ENCODE measurements around the gene CLPTM1L. TPM values are rescaled to one million over a fixed set of nuclear protein-coding genes. Genes with fewer than 3 reads are reported as not detected.

CLPTM1L gene
- polyA plus RNA-seq, 1 donor from 2014 or later: 61.6 TPM

DNA sequence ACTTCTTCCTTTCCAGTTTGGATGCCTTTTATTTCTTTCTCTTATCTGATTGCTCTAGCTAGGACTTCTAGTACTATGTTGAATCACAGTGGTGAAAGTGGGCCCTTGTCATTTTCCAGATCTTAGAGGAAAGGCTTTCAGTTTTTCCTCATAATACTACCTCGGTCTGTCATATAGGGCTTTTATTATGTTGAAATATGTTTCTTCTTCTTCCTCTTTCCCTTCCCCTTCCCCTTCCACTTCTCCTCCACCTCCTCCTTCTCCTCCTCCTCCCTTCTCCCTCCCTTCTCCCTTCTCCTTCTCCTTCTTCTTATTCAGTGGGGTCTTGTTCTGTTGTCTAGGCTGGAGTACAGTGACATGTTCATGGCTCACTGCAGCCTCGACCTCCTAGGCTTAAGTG is 40.9 kb downstream of the CLPTM1L start:
- H2AFZ ChIP-seq (ENCODE audit: low read depth, low read length): no peak overlapping the region
- no peaks in the 10 kb centered on the region for H4K20me1 ChIP-seq (ENCODE audit: insufficient read depth)
- TF ChIP-seq EP300 (conservative IDR thresholded peaks at IDR 0.05; ENCODE audit: poor library complexity, severe bottlenecking) (no peak), POLR2AphosphoS5 (IDR thresholded peaks at IDR 0.05) (no peak), TAF1 (IDR thresholded peaks at IDR 0.05; ENCODE audit: low read depth) (no peak), CTCF (IDR thresholded peaks at IDR 0.05; ENCODE audit: poor library complexity, severe bottlenecking) (no peak), MXI1 (conservative IDR thresholded peaks at IDR 0.05; ENCODE audit: poor library complexity, severe bottlenecking) (no peak), RAD21 (conservative IDR thresholded peaks at IDR 0.05) (no peak), REST (IDR thresholded peaks at IDR 0.05; ENCODE audit: borderline replicate concordance) (no peak), EZH2 (IDR thresholded peaks at IDR 0.05; ENCODE audit: borderline replicate concordance, insufficient read depth, low read length, poor library complexity, severe bottlenecking) (no peak), SMC3 (conservative IDR thresholded peaks at IDR 0.05; ENCODE audit: poor library complexity) (no peak)
- H3F3A ChIP-seq (ENCODE audit: insufficient read depth, low read length, poor library complexity, severe bottlenecking): no peaks in the 10 kb centered on the region
- H3K27ac ChIP-seq (ENCODE audit: low read length): no peak overlapping the region
- no peaks in the 10 kb centered on the region for H3K9me3 ChIP-seq (ENCODE audit: low read length)
- no peaks in the 10 kb centered on the region for H3K9me2 ChIP-seq (ENCODE audit: insufficient read depth, low read length)
- no peaks in the 10 kb centered on the region for H3K36me3 ChIP-seq (ENCODE audit: insufficient read depth, low read length)
- no peaks in the 10 kb centered on the region for H3K79me2 ChIP-seq (replicated peaks; ENCODE audit: insufficient read depth, low read length)
- no peak overlapping the region for H3K9ac ChIP-seq (ENCODE audit: low read length)
- H3K27me3 ChIP-seq (ENCODE audit: insufficient read depth, low read depth, low read length): no peaks in the 10 kb centered on the region
- no peak overlapping the region for H3K4me3 ChIP-seq (ENCODE audit: low read length)
- H3K4me2 ChIP-seq (ENCODE audit: low read length): no peak overlapping the region

- H3K9ac ChIP-seq (ENCODE audit: low read length): no peak overlapping the region
- no peaks in the 10 kb centered on the region for H3K9me2 ChIP-seq (ENCODE audit: insufficient read depth, low read length)
- no peak overlapping the region for H3K27ac ChIP-seq (ENCODE audit: low read length)
- no peak overlapping the region for H3K4me2 ChIP-seq (ENCODE audit: low read length)
- TF ChIP-seq TAF1 (IDR thresholded peaks at IDR 0.05; ENCODE audit: low read depth) (no peak), REST (IDR thresholded peaks at IDR 0.05; ENCODE audit: borderline replicate concordance) (no peak), CTCF (IDR thresholded peaks at IDR 0.05; ENCODE audit: poor library complexity, severe bottlenecking) (no peak), EP300 (conservative IDR thresholded peaks at IDR 0.05; ENCODE audit: poor library complexity, severe bottlenecking) (no peak)
- no peaks in the 10 kb centered on the region for H3F3A ChIP-seq (ENCODE audit: insufficient read depth, low read length, poor library complexity, severe bottlenecking)
- H3K36me3 ChIP-seq (ENCODE audit: insufficient read depth, low read length): no peaks in the 10 kb centered on the region
- no peaks in the 10 kb centered on the region for H3K9me3 ChIP-seq (ENCODE audit: low read length)
- H3K27me3 ChIP-seq (ENCODE audit: insufficient read depth, low read depth, low read length): no peaks in the 10 kb centered on the region
- H2AFZ ChIP-seq (ENCODE audit: low read depth, low read length): no peak overlapping the region
- H4K20me1 ChIP-seq (ENCODE audit: insufficient read depth): no peaks in the 10 kb centered on the region
- H3K79me2 ChIP-seq (replicated peaks; ENCODE audit: insufficient read depth, low read length): no peaks in the 10 kb centered on the region
- no peak overlapping the region for H3K4me3 ChIP-seq (ENCODE audit: low read length)
Observed at GRCh38 chr5:1302258-1302657, 42.6 kb downstream of the CLPTM1L start.

All from neural cell (in vitro differentiated cells).